Left cardiac atrium (tissue), 4 donors: Measurements from ENCODE around the gene TGFBR3L. TPM values are rescaled to one million over a fixed set of nuclear protein-coding genes. Genes with fewer than 3 reads are reported as not detected.
"Not testable (repeated sequence)": the region's sequence is repeated elsewhere in the genome, so short reads cannot be mapped to it uniquely, and the experiment has no call there.

Experiments
- ATAC-seq, 2 donors: fragments of 200-7000 bp; cut with Tn5 transposase; one replicate each; pipeline ENCODE4 v1.9.1; 2020; ENCODE audit warnings: mild to moderate bottlenecking in 2 of 2, moderate library complexity in 2 of 2
- DNase-seq: peaks from one replicate; pipeline ENCODE4 v3.0.0-alpha.2; 2020
- intact Hi-C, 2 donors: fragments of 100-400 bp; cut with DNase I; formaldehyde crosslinking; loops; one replicate each; pipeline versions ENCODE4 v1.14.1 to v1.15.1; 2022 to 2023
- total RNA-seq, 2 donors: library from RNA; stranded (reverse); fragmentation: NEBNext Ultra II Directional; extraction: Animal tissue kit (Norgen Biotek cat#: 25700); gene quantifications; one replicate each; pipeline ENCODE4 v1.2.1, GENCODE V29; 2021
- donor health status: DM: no; HTN: yes; CAD: no.
- donor health status: DM: no; HTN: yes; CAD: no; lungs with severe emphysema.
- donor health status: DM: yes; HTN: yes; CAD: no.
- donor health status: Dilated cardiomyopathy.

Gene TGFBR3L
- total RNA-seq, 2 donors from 2014 or later, result 9.7 to 13.6 TPM

DNA sequence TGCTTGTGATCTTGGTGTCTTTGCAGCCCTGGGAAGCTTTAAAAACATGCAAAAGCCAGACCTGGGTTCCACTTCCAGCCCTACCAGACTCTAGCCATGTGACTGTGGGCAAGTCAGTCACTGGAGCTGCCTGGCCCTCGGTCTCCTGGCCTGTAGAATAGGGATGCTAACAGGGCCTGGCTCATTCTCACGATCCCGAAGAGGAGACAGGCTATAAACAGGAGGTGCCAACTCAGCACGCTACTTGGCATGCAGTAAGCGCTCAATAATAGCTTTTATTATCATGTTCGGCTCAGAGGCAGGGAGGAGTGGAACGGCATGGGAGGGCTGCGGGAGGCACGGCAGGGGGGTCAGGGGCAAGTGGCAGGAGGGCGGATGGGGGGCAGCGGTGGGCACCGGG, 9.6 kb downstream of the TGFBR3L start:
- DNase-seq, result no peak
- intact Hi-C loops, result no loop called here
- no peak for ATAC-seq

- intact Hi-C loops, result no loop called here
- no peak for ATAC-seq
Observed at GRCh38 chr19:7924651-7925170, 10.1 kb downstream of the TGFBR3L start.

DNA sequence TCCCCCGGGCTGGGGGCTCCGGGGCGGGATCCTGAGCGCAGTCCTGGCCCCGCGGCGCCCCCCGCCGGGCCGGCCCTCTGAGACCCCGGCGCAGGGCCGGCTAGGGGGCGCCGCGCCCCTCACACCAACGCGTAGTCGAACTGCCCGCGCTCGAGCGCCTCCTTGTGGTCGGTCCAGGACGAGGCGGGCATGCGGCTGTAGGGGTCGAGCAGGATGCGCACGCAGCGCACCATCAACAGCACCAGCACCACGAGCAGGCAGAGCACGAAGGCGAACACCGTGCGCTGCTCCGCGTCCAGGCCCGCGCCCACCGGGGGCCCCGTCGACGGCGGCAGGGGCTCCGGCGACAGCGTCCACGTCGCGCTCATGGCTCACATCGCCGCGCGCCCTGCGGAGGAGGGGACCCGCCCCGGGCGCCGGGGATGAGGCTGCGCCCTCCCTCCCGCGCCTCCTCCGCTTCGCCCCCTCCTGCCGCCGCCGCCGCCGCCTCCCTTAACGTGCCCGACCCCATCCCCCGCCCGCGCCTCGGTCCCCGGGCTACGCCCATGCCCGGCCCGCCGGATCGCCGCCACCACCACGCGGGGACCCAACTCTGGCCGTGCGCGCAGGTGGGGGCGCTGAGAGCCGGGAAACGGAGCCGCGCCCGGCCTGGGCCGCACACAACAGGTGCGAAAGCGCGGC, 10.7 kb downstream of the TGFBR3L start:
- intact Hi-C loops, result no loop called here
- ATAC-seq, result no peak
- DNase-seq, result peak; percentile 80

More at GRCh38 chr19:7924651-7925170, 10.1 kb downstream of the TGFBR3L start:
- no peak for DNase-seq

GRCh38 chr19:7926021-7926726, 11.5 kb downstream of the TGFBR3L start, which contains the start of gene CTXN1:
TSS of gene CTXN1 (minus strand) at chr19:7926135. CDS start at chr19:7925538, 597 bp downstream.
- peak; percentile 77 for DNase-seq
- ATAC-seq, result peak; percentile 41 to 53
- intact Hi-C loops, result no loop called here

DNA sequence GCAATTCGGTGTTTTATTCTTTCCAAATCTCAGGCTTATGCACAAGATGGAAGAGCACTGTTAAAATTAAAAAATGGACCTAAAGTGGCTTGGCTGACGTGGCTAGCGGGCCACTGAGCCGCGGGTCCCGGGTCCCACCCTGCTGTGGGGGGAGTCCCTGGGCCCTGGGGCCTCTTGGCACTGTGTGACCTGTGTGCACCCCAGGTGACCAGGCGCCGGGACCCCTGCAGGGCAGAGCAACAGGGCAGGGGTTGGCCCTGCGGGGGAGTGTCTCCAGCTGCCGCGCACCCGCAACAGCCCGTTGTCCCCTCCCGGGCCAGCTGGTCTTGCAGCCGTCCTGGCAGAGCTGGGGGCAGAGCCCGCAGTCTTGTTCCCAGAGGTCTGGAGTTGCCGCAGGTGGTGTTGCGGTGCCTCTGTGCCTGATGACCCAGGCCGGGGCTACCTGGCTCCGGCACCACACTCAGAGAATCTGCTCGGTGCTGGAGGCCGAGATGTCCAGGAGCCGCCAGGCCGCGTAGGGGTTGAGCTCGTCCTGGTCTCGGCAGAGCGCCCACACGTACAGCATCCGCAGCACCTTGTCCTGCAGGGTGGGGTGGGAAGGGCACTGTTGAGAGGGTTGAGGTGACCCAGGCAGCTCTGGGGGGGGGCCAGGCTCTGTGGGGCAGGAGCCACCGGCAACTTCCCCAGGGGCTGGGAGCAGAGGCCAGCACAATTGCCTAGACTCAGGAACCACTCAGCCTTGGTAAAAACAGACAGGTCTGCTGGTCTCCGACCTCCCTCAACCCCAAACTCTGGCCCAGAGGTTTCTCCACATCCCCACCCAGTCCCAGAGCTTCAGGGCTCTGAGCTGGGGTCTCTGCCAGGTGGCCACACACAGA, 12.3 kb downstream of the TGFBR3L start:
- DNase-seq (peak; percentile 39), ATAC-seq (no peak)
- intact Hi-C loops, result no loop called here

- peak in 1 of 2 donors; percentile 3 for ATAC-seq
- peak; percentile 35 for DNase-seq
- intact Hi-C loops, result no loop called here
Observed at GRCh38 chr19:7927605-7928333, 13.1 kb downstream of the TGFBR3L start.

GRCh38 chr19:7928334-7928706, 13.7 kb downstream of the TGFBR3L start:
- intact Hi-C loops, result no loop called here
- ATAC-seq (peak; percentile 9 to 45), DNase-seq (peak; percentile 39)

DNA sequence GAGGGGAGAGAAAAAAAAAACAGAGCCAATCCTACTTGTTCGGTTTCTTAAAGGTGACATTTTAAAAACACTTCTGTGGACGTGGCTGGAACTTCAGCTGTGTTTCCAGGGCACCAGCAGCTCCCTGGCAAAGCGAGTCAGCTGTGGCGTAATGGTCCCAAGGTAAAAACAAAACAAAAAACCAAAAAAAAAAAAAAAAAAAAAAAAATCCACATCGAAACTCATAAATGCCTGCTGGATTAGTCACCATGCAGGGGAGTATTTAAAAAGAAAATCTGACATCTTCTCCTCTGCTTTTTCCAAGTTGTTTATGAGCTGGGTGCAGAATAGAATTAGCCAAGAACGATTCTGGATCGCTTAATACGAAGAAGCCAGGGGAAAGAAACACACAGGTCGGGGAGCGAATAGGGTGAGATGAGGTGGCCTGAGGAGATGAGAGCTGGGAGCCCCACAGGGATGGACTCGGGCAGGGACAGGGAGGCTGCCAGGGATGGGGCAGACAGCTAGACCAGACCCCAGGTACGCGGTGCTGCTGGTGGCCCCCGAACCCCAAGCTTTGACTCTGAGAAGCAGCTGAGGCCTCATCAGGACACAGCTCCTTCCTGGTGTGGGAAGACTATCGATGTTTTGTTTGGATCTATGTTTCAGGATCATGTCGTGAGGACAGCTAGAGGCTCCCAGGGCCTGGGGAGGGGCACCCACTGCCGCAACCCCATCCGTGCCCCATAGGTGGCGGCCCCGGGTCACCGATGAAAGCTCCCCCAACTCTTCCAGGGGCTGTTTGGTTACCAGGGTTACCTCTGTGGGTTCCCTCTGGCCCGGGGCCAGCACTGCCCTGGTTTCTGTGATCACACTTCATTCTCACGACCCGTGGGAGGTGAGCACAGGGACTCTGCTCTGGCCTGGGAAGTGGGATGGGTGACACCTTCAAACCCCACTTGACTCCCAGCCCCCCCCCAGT, 14.4 kb downstream of the TGFBR3L start:
- DNase-seq (peak; percentile 32), ATAC-seq (peak; percentile 4 to 8)
- intact Hi-C loops, result no loop called here

- DNase-seq, intact Hi-C loops, ATAC-seq: not testable (repeated sequence)
Observed at GRCh38 chr19:7930030-7930429, 15.4 kb downstream of the TGFBR3L start.

- DNase-seq (no peak), ATAC-seq (no peak)
- intact Hi-C loops, result no loop called here
Observed at GRCh38 chr19:7930765-7931164, 16.1 kb downstream of the TGFBR3L start.

DNA sequence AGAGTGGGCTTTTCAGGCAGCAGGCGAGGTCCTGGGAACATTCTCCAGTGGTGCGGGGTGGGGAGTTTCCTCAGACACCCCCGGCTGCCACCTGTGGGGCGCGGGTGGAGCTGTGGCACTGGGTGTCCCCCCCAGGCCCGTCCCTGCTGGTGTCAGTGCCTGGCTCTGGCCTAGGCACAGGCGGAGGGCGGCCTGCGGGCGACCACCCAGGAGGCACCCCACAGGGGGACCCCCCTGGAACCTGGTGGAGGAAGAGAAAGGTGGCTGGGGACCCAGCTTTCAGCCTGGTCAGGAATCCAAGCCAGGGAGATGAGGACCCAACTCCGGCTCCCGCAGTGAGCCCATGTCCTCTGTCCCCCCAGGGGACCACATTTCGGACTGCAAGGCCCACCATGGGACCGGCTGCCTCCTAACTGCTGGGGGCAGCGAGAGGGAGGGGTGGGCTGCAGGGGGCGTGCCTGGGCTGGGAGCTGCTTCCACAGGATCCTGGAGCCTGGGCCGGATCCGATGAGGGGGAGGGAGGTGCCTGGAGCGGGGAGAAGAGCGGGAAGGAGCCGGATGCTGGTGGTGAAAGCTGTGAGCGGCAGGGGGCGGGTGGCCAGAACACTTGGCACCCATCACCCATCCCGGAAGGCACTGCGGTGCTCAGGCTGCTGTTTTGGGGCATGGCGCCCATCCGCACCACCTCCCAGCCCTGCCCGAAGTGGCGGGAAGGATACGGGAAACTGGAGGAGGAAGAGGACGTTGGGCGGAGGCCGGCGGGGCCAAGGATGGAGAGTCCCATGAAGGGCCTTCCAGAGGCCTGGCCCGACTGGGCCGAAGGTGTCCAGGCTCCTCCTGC, 16.8 kb downstream of the TGFBR3L start:
- ATAC-seq, result no peak
- DNase-seq, result peak; percentile 26
- intact Hi-C loops, result no loop called here

DNA sequence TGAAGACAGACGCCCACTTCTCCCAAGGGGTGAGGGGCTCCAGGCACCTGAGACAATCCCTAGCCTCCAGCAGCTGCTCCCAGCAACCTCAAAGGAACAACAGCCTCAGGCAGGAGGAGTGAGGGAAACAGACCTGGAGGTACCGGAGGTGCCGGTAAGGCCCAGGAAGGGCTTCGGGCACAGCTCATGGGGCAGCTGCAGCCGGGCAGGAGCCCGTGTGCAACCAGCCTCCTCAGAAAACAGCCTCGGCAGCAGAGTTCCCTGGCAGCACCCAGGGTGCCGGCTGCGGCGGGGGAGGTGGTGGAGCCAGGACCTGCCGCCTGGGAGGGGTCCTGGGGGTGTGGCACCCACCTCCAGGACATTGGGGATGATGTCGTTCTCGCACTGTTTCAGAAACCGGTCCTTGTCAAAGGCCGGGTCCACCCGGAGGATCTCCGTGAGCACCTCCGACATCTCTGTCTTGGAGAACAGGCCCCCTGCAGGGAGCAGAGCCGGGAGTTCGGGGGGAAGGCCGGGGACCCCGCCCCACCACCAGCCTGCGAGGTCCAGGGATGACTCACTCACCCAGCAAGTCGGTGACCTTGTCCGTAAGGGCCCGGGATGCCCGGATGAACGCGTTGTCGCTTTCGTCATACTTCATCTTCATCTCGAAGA, 17.8 kb downstream of the TGFBR3L start:
- intact Hi-C loops, result no loop called here
- ATAC-seq (no peak), DNase-seq (peak; percentile 22)

DNA sequence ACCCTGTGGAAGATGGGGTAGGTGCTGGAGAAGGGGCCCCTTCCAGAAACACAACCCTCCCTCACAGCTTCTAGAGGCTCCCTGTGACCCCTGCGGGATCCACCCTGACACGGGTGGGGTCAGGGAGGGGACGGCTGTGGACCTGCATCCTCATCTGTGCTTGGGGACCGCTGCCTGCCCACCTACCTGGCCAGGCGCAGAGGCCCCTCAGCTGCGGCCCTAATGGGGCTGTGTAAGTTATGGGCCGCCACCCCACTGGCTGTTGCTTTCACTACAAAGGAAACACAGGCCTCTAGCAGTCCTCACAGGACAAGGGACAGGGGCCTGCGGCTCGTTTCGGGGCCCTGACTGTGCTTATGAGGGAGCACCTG, 18.3 kb downstream of the TGFBR3L start:
- ATAC-seq (no peak), DNase-seq (no peak)
- intact Hi-C loops, result no loop called here

- DNase-seq (no peak), ATAC-seq (no peak)
- intact Hi-C loops, result no loop called here
Observed at GRCh38 chr19:7933411-7933810, 18.8 kb downstream of the TGFBR3L start.

GRCh38 chr19:7933828-7934725, 19.4 kb downstream of the TGFBR3L start:
- peak; percentile 33 for DNase-seq
- no peak for ATAC-seq
- intact Hi-C loops, result no loop called here
